ENCODE results near the gene POLN. TPM values are rescaled to one million over a fixed set of nuclear protein-coding genes. Genes with fewer than 3 reads are reported as not detected.

The POLN gene
- polyA plus RNA-seq, 2 of the 4 experiments (the other 2 are of a cell fraction): 2.4 to 2.9 TPM

DNA sequence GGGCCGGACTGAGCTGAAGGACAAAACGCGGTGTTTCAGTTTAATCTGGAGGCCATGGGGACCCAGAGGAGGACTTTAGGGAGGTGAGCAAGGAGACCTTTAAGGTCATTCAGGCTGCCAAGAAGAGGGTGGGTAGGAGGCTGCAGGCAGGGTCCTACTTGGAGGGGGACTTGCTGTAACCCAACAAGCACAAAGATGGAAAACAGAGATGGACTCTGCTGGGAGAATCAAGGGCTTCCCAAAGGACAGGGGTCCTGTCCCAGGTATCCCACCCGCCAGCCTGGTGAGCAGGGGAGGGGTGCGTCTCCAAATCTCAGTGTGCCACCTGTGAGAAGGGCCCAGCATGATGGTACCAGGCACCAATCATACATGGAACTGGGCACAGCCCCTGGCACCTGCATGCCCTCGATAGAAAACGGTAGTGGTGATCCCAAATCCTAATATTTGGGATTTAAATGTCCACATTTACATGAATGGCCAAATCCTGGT, 3.9 kb upstream of the POLN start:
- POLR2A ChIA-PET: interaction anchor here (0.6 kb wide), 1 partner anchor 159 kb away, joined by 5 read pairs; no protein-coding TSS in a partner anchor
- Histone ChIP-seq H3K4me2 (no peak overlapping the region), H3K9me3 (no peaks in the 10 kb centered on the region), H3K4me1 (no peaks in the 10 kb centered on the region), H3K27ac (no peak overlapping the region), H3K4me3 (no peak overlapping the region)
- TF ChIP-seq TFCP2L1 (CRISPR knock-in tag; IDR thresholded peaks at IDR 0.05) (no peak), SREBF2 (IDR thresholded peaks at IDR 0.05) (no peak), CBX8 (IDR thresholded peaks at IDR 0.05) (no peak), FOXS1 (CRISPR knock-in tag; IDR thresholded peaks at IDR 0.05) (no peak), ZNF302 (CRISPR knock-in tag; IDR thresholded peaks at IDR 0.05) (no peak), HES2 (IDR thresholded peaks at IDR 0.05) (no peak), HOXB5 (CRISPR knock-in tag; IDR thresholded peaks at IDR 0.05) (no peak), KDM1A (IDR thresholded peaks at IDR 0.05; ENCODE audit: low read depth) (no peak), MAZ (IDR thresholded peaks at IDR 0.05; ENCODE audit: borderline replicate concordance, low read depth, low read length) (no peak), ESRRA (IDR thresholded peaks at IDR 0.05; ENCODE audit: borderline replicate concordance, low read length) (no peak), GATA3 (IDR thresholded peaks at IDR 0.05; ENCODE audit: borderline replicate concordance) (no peak), TP53 (CRISPR knock-in tag; IDR thresholded peaks at IDR 0.05) (no peak), REST (IDR thresholded peaks at IDR 0.05) (no peak), RCOR1 (IDR thresholded peaks at IDR 0.05; ENCODE audit: low read depth, low read length) (no peak), CHD4 (IDR thresholded peaks at IDR 0.05; ENCODE audit: borderline replicate concordance) (no peak), CBX2 (IDR thresholded peaks at IDR 0.05; ENCODE audit: borderline replicate concordance, low read depth) (no peak), POLR2AphosphoS2 (conservative IDR thresholded peaks at IDR 0.05; ENCODE audit: low read length) (no peak), EP300 (IDR thresholded peaks at IDR 0.05) (no peak)
- TF ChIP-seq, protein P1, sequence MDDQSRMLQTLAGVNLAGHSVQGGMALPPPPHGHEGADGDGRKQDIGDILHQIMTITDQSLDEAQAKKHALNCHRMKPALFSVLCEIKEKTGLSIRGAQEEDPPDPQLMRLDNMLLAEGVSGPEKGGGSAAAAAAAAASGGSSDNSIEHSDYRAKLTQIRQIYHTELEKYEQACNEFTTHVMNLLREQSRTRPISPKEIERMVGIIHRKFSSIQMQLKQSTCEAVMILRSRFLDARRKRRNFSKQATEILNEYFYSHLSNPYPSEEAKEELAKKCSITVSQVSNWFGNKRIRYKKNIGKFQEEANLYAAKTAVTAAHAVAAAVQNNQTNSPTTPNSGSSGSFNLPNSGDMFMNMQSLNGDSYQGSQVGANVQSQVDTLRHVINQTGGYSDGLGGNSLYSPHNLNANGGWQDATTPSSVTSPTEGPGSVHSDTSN (IDR thresholded peaks at IDR 0.05): no peak
- CTCF ChIA-PET: no interaction called here
- ATAC-seq (no peak), DNase-seq (ENCODE audit: low read depth in 1 of 2, low spot score in 1 of 2) (no peak), FAIRE-seq (no peak)
- 94% methylated on average over 3 of the region's 7 CpGs for WGBS (ENCODE audit: missing lambda C conversion rate)

DNA sequence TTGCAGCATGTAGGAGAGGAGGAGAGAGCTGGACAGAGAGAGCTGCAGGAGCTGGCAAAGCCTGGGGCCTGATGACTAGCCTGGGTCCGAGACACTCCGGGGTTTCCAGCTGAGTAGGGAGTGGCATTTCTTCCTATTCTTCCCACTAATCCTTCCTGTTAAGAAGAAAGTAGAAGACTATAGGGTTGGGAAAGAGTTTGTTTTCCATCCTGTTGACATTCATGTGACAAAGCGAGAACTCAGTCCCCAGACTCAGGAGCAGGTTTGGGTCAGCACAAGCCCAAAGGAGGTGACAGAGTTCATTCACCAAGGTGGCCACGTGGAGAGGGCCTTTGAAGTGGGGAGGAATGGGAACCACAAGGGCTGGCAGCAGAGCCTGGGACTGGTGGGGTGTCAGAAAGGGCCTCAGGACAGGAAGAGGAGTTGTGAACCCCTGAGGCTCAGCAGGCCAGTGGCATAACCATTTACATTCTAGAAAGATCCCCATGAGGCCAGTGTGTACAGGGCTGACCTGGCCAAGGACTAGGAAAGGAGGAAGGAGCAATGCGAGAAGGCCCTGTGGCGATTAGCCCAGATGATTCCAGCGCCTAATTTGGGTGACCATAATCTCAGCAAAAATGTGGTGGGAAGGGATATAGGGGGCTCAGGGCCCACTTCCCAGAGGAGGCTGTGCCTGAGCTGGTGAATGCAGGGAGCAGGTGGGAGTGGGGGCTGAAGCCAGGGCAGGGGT, 3.3 kb upstream of the POLN start:
- no peak overlapping the region for H3K4me2 ChIP-seq
- H3K27ac ChIP-seq: 0 out of 6 replicates have a peak overlapping the region, but pooled peaks of 1 of the 2 experiments have one; percentile 26
- ATAC-seq: no peak
- FAIRE-seq: no peak
- H3K4me3 ChIP-seq: no peak overlapping the region
- ChIA-PET POLR2A (interaction anchor here (0.6 kb wide), 1 partner anchor 160 kb away, joined by 5 read pairs; no protein-coding TSS in a partner anchor), CTCF (no interaction called here)
- WGBS (ENCODE audit: missing lambda C conversion rate): 66% methylated on average over 7 of the region's 7 CpGs
- peaks cover 5% of the 10 kb centered on the region; the same call in 2 of the 3 replicates for H3K4me1 ChIP-seq
- DNase-seq (ENCODE audit: low read depth in 1 of 2, low spot score in 1 of 2): no peak
- no peaks in the 10 kb centered on the region for H3K9me3 ChIP-seq
- no peak for TF ChIP-seq KDM1A (IDR thresholded peaks at IDR 0.05; ENCODE audit: low read depth)
- no peak for TF ChIP-seq FOXS1 (CRISPR knock-in tag; IDR thresholded peaks at IDR 0.05)
- TF ChIP-seq HDAC2 (IDR thresholded peaks at IDR 0.05): no peak
- TF ChIP-seq SREBF2 (IDR thresholded peaks at IDR 0.05): no peak
- TF ChIP-seq HOXB13 (CRISPR knock-in tag; IDR thresholded peaks at IDR 0.05; ENCODE audit: low read depth): no peak
- no peak for TF ChIP-seq HES2 (IDR thresholded peaks at IDR 0.05)
- no peak for TF ChIP-seq REST (IDR thresholded peaks at IDR 0.05)
- no peak for TF ChIP-seq RNF2 (IDR thresholded peaks at IDR 0.05; ENCODE audit: borderline replicate concordance, low read depth)
- no peak for TF ChIP-seq CTCF (IDR thresholded peaks at IDR 0.05)
- TF ChIP-seq, protein P2, sequence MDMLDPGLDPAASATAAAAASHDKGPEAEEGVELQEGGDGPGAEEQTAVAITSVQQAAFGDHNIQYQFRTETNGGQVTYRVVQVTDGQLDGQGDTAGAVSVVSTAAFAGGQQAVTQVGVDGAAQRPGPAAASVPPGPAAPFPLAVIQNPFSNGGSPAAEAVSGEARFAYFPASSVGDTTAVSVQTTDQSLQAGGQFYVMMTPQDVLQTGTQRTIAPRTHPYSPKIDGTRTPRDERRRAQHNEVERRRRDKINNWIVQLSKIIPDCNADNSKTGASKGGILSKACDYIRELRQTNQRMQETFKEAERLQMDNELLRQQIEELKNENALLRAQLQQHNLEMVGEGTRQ (IDR thresholded peaks at IDR 0.05): no peak
- TF ChIP-seq POLR2AphosphoS2 (conservative IDR thresholded peaks at IDR 0.05; ENCODE audit: low read length): no peak
